DND-41 (cell line): ENCODE measurements around the gene LDB2.

Experiments used
- ATAC-seq: fragments of 200-7000 bp; cut with Tn5 transposase; 3 replicates; pipeline ENCODE4 v1.9.1; 2021; ENCODE audit warnings: low read depth; ENCODE audit not compliant: insufficient read depth
- DNase-seq: peaks from one replicate; pipeline ENCODE4 v3.0.0-alpha.2; 2020
- H2AFZ ChIP-seq: 2 replicates; pipeline ENCODE4 v1.6.0; 2012; ENCODE audit warnings: low read depth, low read length
- H3K27ac ChIP-seq: 2 replicates; pipeline ENCODE4 v1.5.1; 2012; ENCODE audit warnings: low read length, inconsistent platforms
- H3K27me3 ChIP-seq: fragments of 200-600 bp; sonication (generic); 2 replicates; pipeline ENCODE4 v1.6.0; 2012; ENCODE audit warnings: low read length, mild to moderate bottlenecking, inconsistent platforms; ENCODE audit not compliant: insufficient read depth, poor library complexity
- H3K36me3 ChIP-seq: 2 replicates; pipeline ENCODE4 v1.5.1; 2012; ENCODE audit warnings: low read length, inconsistent platforms; ENCODE audit not compliant: insufficient read depth
- H3K4me1 ChIP-seq: 2 replicates; pipeline ENCODE4 v1.5.1; 2012; ENCODE audit warnings: mild to moderate bottlenecking, low read length; ENCODE audit not compliant: insufficient read depth
- H3K4me2 ChIP-seq: 2 replicates; pipeline ENCODE4 v1.6.0; 2012; ENCODE audit warnings: mild to moderate bottlenecking, moderate library complexity, low read length, inconsistent platforms; ENCODE audit not compliant: insufficient read depth
- H3K4me3 ChIP-seq, 2 experiments: fragments of 200-600 bp in 1 of 2; shearing (Covaris generic) in 1 of 2; 2 replicates each; pipeline ENCODE4 v1.5.1; 2012 to 2016; ENCODE audit warnings: inconsistent platforms in 2 of 2, low read length in 2 of 2, mild to moderate bottlenecking in 2 of 2, low read depth in 1 of 2, moderate library complexity in 1 of 2
- H3K79me2 ChIP-seq: 2 replicates; pipeline ENCODE4 v1.6.0; 2012; ENCODE audit warnings: low read length, inconsistent platforms; ENCODE audit not compliant: insufficient read depth
- H3K9ac ChIP-seq: 2 replicates; pipeline ENCODE4 v1.6.0; 2012; ENCODE audit warnings: low read depth, mild to moderate bottlenecking, inconsistent platforms, low read length, moderate library complexity
- H3K9me3 ChIP-seq: 2 replicates; pipeline ENCODE4 v1.5.1; 2012; ENCODE audit warnings: low read length, moderate library complexity, mild to moderate bottlenecking, inconsistent platforms; ENCODE audit not compliant: insufficient read depth, severe bottlenecking
- H4K20me1 ChIP-seq: 2 replicates; pipeline ENCODE4 v1.6.0; 2012; ENCODE audit warnings: low read length; ENCODE audit not compliant: insufficient read depth
- CTCF ChIP-seq: IDR thresholded peaks from 2 replicates; pipeline ENCODE4 v1.5.1; 2012; ENCODE audit warnings: borderline replicate concordance, low read length, moderate library complexity, mild to moderate bottlenecking; ENCODE audit not compliant: poor library complexity, severe bottlenecking; ENCODE audit errors: extremely low read depth
- EZH2 ChIP-seq: IDR thresholded peaks from 3 replicates; pipeline ENCODE4 v1.6.1; 2012; ENCODE audit warnings: borderline replicate concordance, low read depth, mild to moderate bottlenecking, moderate library complexity, low read length, inconsistent platforms; ENCODE audit not compliant: severe bottlenecking

LDB2 gene

GRCh38 chr4:16498978-16499377 is 399.5 kb downstream of the LDB2 start:
- Histone ChIP-seq H3K27me3 (no peaks in the 10 kb centered on the region), H3K9ac (no peak overlapping the region), H3K79me2 (no peaks in the 10 kb centered on the region), H3K9me3 (no peaks in the 10 kb centered on the region), H3K36me3 (no peaks in the 10 kb centered on the region), H3K4me1 (no peaks in the 10 kb centered on the region), H3K4me2 (no peak overlapping the region), H2AFZ (no peak overlapping the region), H4K20me1 (no peaks in the 10 kb centered on the region), H3K4me3 (no peak overlapping the region), H3K27ac (no peak overlapping the region)
- no peak for ATAC-seq
- TF ChIP-seq CTCF: no peak
- no peak for TF ChIP-seq EZH2
- no peak for DNase-seq

GRCh38 chr4:16496501-16496900 is 401.9 kb downstream of the LDB2 start:
- no peaks in the 10 kb centered on the region for H3K9me3 ChIP-seq
- H3K4me3 ChIP-seq: no peak overlapping the region
- H3K4me1 ChIP-seq: no peaks in the 10 kb centered on the region
- no peak for DNase-seq
- ATAC-seq: no peak
- no peak overlapping the region for H3K4me2 ChIP-seq
- no peaks in the 10 kb centered on the region for H3K27me3 ChIP-seq
- no peaks in the 10 kb centered on the region for H3K36me3 ChIP-seq
- H2AFZ ChIP-seq: no peak overlapping the region
- H3K27ac ChIP-seq: no peak overlapping the region
- TF ChIP-seq CTCF (no peak), EZH2 (no peak)
- no peaks in the 10 kb centered on the region for H3K79me2 ChIP-seq
- no peak overlapping the region for H3K9ac ChIP-seq
- H4K20me1 ChIP-seq: no peaks in the 10 kb centered on the region

- H3K4me1 ChIP-seq: no peaks in the 10 kb centered on the region
- H3K27ac ChIP-seq: no peak overlapping the region
- H3K79me2 ChIP-seq: no peaks in the 10 kb centered on the region
- H4K20me1 ChIP-seq: no peaks in the 10 kb centered on the region
- DNase-seq (no peak), ATAC-seq (no peak)
- H3K4me2 ChIP-seq: no peak overlapping the region
- H2AFZ ChIP-seq: no peak overlapping the region
- TF ChIP-seq CTCF (no peak), EZH2 (no peak)
- H3K9ac ChIP-seq: no peak overlapping the region
- H3K9me3 ChIP-seq: no peaks in the 10 kb centered on the region
- H3K27me3 ChIP-seq: peaks cover 4% of the 10 kb centered on the region
- no peaks in the 10 kb centered on the region for H3K36me3 ChIP-seq
- H3K4me3 ChIP-seq: no peak overlapping the region
Observed at GRCh38 chr4:16492872-16493271, 405.6 kb downstream of the LDB2 start.

GRCh38 chr4:16489226-16489625 is 409.2 kb downstream of the LDB2 start:
- Histone ChIP-seq H2AFZ (no peak overlapping the region), H3K36me3 (no peaks in the 10 kb centered on the region), H3K27ac (no peak overlapping the region), H3K9me3 (no peaks in the 10 kb centered on the region), H3K9ac (no peak overlapping the region), H3K4me3 (no peak overlapping the region), H3K27me3 (peaks cover 4% of the 10 kb centered on the region), H3K4me2 (no peak overlapping the region), H3K4me1 (no peaks in the 10 kb centered on the region), H4K20me1 (no peaks in the 10 kb centered on the region), H3K79me2 (no peaks in the 10 kb centered on the region)
- ATAC-seq: no peak
- TF ChIP-seq EZH2 (no peak), CTCF (no peak)
- DNase-seq: no peak
